ENCODE data around the gene FH.

- TF ChIP-seq MTA1 (CRISPR knock-in tag; IDR thresholded peaks at IDR 0.05; ENCODE audit: borderline replicate concordance) (no peak), EZH2 (conservative IDR thresholded peaks at IDR 0.05; ENCODE audit: low read depth, low read length) (no peak), ZNF431 (CRISPR knock-in tag; IDR thresholded peaks at IDR 0.05; ENCODE audit: borderline replicate concordance, low read depth) (no peak), ZBTB25 (CRISPR knock-in tag; IDR thresholded peaks at IDR 0.05) (no peak), ZNF83 (CRISPR knock-in tag; IDR thresholded peaks at IDR 0.05; ENCODE audit: borderline replicate concordance) (no peak), ZNF629 (CRISPR knock-in tag; conservative IDR thresholded peaks at IDR 0.05) (no peak), REST (IDR thresholded peaks at IDR 0.05; ENCODE audit: borderline replicate concordance in 1 of 2, low read depth in 1 of 2, low read length in 2 of 2) (no peak), TFDP1 (CRISPR knock-in tag; IDR thresholded peaks at IDR 0.05; ENCODE audit: borderline replicate concordance) (no peak), THRA (CRISPR knock-in tag; IDR thresholded peaks at IDR 0.05; ENCODE audit: borderline replicate concordance) (no peak)
Observed at GRCh38 chr1:241518476-241519307, 863 bp downstream of the FH start.
